Sigmoid colon (tissue), 7 donors: ENCODE measurements around the gene TRMT61A. TPM values are rescaled to one million over a fixed set of nuclear protein-coding genes. Genes with fewer than 3 reads are reported as not detected.

Source experiments
- DNase-seq: peaks from one replicate; pipeline ENCODE4 v3.0.0-alpha.2; 2019
- H3K27ac ChIP-seq, 4 donors: fragments of 200-600 bp; sonication (generic); one replicate each; pipeline ENCODE4 v1.5.1; 2016 to 2019; ENCODE audit warnings: mild to moderate bottlenecking in 1 of 4
- H3K27me3 ChIP-seq, 3 donors: fragments of 200-600 bp; sonication (generic); one replicate each; pipeline ENCODE4 v1.5.1; 2019; ENCODE audit warnings: mild to moderate bottlenecking in 1 of 3
- H3K36me3 ChIP-seq, 4 donors: fragments of 200-600 bp; sonication (generic); one replicate each; pipeline ENCODE4 v1.5.1; 2016 to 2019
- H3K4me1 ChIP-seq, 4 donors: fragments of 200-600 bp; sonication (generic); one replicate each; pipeline ENCODE4 v1.5.1; 2017 to 2019
- H3K4me3 ChIP-seq, 4 donors: fragments of 200-600 bp; sonication (generic); one replicate each; pipeline ENCODE4 v1.5.1; 2017 to 2019; ENCODE audit warnings: mild to moderate bottlenecking in 2 of 4, moderate library complexity in 1 of 4
- H3K9me3 ChIP-seq, 4 donors: fragments of 200-600 bp in 3 of 4; sonication (generic) in 3 of 4; one replicate each; pipeline versions ENCODE4 v1.5.1 to v1.6.1; 2013 to 2019
- EP300 ChIP-seq, 4 donors: sonication (generic); formaldehyde crosslinking; IDR thresholded peaks; one replicate each; pipeline ENCODE4 v1.6.1; 2017; ENCODE audit warnings: antibody characterized with exemption in 4 of 4
- POLR2A ChIP-seq, 2 donors: fragments of 450-650 bp; IDR thresholded peaks; one replicate each; pipeline ENCODE4 v1.6.1; 2016; ENCODE audit warnings: antibody characterized with exemption in 2 of 2, mild to moderate bottlenecking in 2 of 2, moderate library complexity in 2 of 2
- POLR2AphosphoS5 ChIP-seq, 4 donors: sonication (generic); formaldehyde crosslinking; IDR thresholded peaks; one replicate each; pipeline ENCODE4 v1.6.1; 2017; ENCODE audit warnings: antibody characterized with exemption in 4 of 4
- WGBS, 2 donors: extraction: QIAGEN DNeasy Blood & Tissue Kit; methylation state at CpG; one replicate each; pipeline ENCODE4 v1.1.7; 2013; 5-methylcytosine and 5-hydroxymethylcytosine counted together
- intact Hi-C: fragments of 100-400 bp; cut with DNase I; formaldehyde crosslinking; loops from one replicate; pipeline ENCODE4 v1.15.1; 2023
- polyA plus RNA-seq, 3 donors: library from polyadenylated mRNA; stranded (reverse); fragments of 200-250 nt; gene quantifications; one replicate each; pipeline ENCODE4 v1.2.3, GENCODE V29; 2013
- total RNA-seq, 4 donors: library from RNA; depleted of rRNA; stranded (reverse); fragments of >200 nt; gene quantifications; one replicate each; pipeline ENCODE4 v1.1.0, GENCODE V29; 2016
- TF ChIP-seq, protein P1 (sequence below), 4 experiments: fragments of 450-650 bp in 3 of 4; fragments of 200-600 bp in 1 of 4; IDR thresholded peaks; one replicate each; pipeline ENCODE4 v1.5.1; 2016 to 2019; ENCODE audit warnings: antibody characterized with exemption in 4 of 4, mild to moderate bottlenecking in 3 of 4, moderate library complexity in 2 of 4
- donor health status: healthy with polysubstance abuse.
- donor health status: Bipolar disorder and iron deficiency.
- donor health status: healthy.

The TRMT61A gene
- total and polyA plus RNA-seq, 7 donors: 4.2 to 27.2 (median 20.2) TPM

GRCh38 chr14:103520657-103521437 lies 8.1 kb upstream of the TRMT61A start:
- intact Hi-C loops: no loop called here
- H3K36me3 ChIP-seq: peaks cover 5 to 12% (median 11%) of the 10 kb centered on the region in 4 donors
- H3K4me3 ChIP-seq: peak overlapping the region; percentile 64 to 85 (median 78)
- H3K27me3 ChIP-seq: no peaks in the 10 kb centered on the region
- H3K9me3 ChIP-seq: no peaks in the 10 kb centered on the region
- peaks cover 0 to 66% (median 59%) of the 10 kb centered on the region in 4 donors for H3K4me1 ChIP-seq
- DNase-seq: peak; percentile 95
- 1 to 2% methylated on average over 66 of the region's 66 CpGs for WGBS, 2 donors
- peak overlapping the region; percentile 86 to 98 (median 93) for H3K27ac ChIP-seq
- TF ChIP-seq POLR2AphosphoS5 (IDR thresholded peaks at IDR 0.05) (peak; percentile 58 to 88 (median 72)), EP300 (IDR thresholded peaks at IDR 0.05) (peak in 1 of 4 donors; percentile 45), POLR2A (IDR thresholded peaks at IDR 0.05) (peak; percentile 22 to 29)
- TF ChIP-seq, protein P1, sequence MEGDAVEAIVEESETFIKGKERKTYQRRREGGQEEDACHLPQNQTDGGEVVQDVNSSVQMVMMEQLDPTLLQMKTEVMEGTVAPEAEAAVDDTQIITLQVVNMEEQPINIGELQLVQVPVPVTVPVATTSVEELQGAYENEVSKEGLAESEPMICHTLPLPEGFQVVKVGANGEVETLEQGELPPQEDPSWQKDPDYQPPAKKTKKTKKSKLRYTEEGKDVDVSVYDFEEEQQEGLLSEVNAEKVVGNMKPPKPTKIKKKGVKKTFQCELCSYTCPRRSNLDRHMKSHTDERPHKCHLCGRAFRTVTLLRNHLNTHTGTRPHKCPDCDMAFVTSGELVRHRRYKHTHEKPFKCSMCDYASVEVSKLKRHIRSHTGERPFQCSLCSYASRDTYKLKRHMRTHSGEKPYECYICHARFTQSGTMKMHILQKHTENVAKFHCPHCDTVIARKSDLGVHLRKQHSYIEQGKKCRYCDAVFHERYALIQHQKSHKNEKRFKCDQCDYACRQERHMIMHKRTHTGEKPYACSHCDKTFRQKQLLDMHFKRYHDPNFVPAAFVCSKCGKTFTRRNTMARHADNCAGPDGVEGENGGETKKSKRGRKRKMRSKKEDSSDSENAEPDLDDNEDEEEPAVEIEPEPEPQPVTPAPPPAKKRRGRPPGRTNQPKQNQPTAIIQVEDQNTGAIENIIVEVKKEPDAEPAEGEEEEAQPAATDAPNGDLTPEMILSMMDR (IDR thresholded peaks at IDR 0.05): peak; percentile 37 to 48 (median 42)

- H3K36me3 ChIP-seq: peaks cover 5 to 12% (median 11%) of the 10 kb centered on the region in 4 donors
- H3K27ac ChIP-seq: peak overlapping the region; percentile 86 to 98 (median 93)
- WGBS, 2 donors: 1% methylated on average over 77 of the region's 77 CpGs
- TF ChIP-seq POLR2AphosphoS5 (IDR thresholded peaks at IDR 0.05) (peak in 1 of 4 donors; percentile 9), EP300 (IDR thresholded peaks at IDR 0.05) (no peak)
- TF ChIP-seq, protein P1 (IDR thresholded peaks at IDR 0.05): no peak
- no peaks in the 10 kb centered on the region for H3K9me3 ChIP-seq
- H3K4me1 ChIP-seq: peaks cover 0 to 73% (median 65%) of the 10 kb centered on the region in 4 donors
- intact Hi-C loops: no loop called here
- H3K4me3 ChIP-seq: peak overlapping the region; percentile 64 to 85 (median 78)
- H3K27me3 ChIP-seq: no peaks in the 10 kb centered on the region
- DNase-seq: no peak
Measured at GRCh38 chr14:103521438-103521950, 7.5 kb upstream of the TRMT61A start.

DNA sequence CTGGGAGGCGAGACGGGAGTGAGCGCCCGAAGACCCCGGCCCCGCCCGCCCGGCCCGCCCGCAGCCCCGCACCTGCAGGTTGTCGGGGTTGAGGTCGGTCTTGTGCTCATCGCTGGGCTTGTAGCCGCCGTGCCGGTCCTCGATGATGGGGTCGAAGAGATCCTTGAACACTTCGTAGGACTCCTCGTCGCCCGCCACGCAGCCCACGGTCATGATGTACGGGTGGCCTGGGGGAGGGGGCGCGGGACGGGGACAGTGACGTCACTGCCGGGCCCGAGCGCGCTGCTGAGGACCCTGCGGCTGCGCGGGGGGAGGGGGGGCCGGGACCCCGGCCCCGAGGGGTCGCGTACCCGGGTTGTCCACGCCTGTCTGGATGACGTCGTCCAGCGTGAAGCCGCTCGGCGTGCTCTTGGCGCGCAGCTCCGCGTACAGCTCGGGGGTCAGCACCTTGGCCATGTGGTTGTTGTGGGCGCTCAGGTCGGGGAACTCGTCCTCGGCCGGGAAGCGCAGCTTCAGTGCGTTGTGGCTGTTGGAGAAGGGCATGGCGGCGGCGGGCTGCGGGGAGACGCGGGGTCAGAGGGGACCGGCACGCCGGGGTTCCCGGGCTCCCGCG lies 6.9 kb upstream of the TRMT61A start:
- Histone ChIP-seq H3K9me3 (no peaks in the 10 kb centered on the region), H3K27me3 (no peaks in the 10 kb centered on the region), H3K36me3 (peaks cover 5 to 12% (median 11%) of the 10 kb centered on the region in 4 donors), H3K4me1 (peaks cover 0 to 77% (median 65%) of the 10 kb centered on the region in 4 donors), H3K4me3 (peak overlapping the region; percentile 64 to 85 (median 78)), H3K27ac (peak overlapping the region; percentile 86 to 98 (median 93))
- peak in 1 of 4 donors; percentile 42 for TF ChIP-seq POLR2AphosphoS5 (IDR thresholded peaks at IDR 0.05)
- TF ChIP-seq EP300 (IDR thresholded peaks at IDR 0.05): no peak
- no peak for TF ChIP-seq POLR2A (IDR thresholded peaks at IDR 0.05)
- intact Hi-C loops: no loop called here
- DNase-seq: peak; percentile 81
- WGBS, 2 donors: 1% methylated on average over 74 of the region's 74 CpGs

GRCh38 chr14:103522649-103523574 lies 6.1 kb upstream of the TRMT61A start, which contains the start of gene CKB:
TSS of gene CKB (minus strand) at chr14:103522830. CDS start at chr14:103522493, 337 bp downstream.
- peak within 1 kb of the TSS; percentile 86 to 98 (median 93) for H3K27ac ChIP-seq
- peaks cover 5 to 12% (median 11%) of the 10 kb centered on the region in 4 donors for H3K36me3 ChIP-seq
- peaks cover 0 to 77% (median 68%) of the 10 kb centered on the region in 4 donors for H3K4me1 ChIP-seq
- H3K9me3 ChIP-seq: no peaks in the 10 kb centered on the region
- H3K27me3 ChIP-seq: no peaks in the 10 kb centered on the region
- TF ChIP-seq EP300 (IDR thresholded peaks at IDR 0.05) (no peak), POLR2A (IDR thresholded peaks at IDR 0.05) (peak; percentile 26 to 37), POLR2AphosphoS5 (IDR thresholded peaks at IDR 0.05) (peak; percentile 80 to 95 (median 90))
- intact Hi-C loops: no loop called here
- 5 to 6% methylated on average over 107 of the region's 107 CpGs for WGBS, 2 donors
- DNase-seq: peak; percentile 93
- peak within 1 kb of the TSS; percentile 64 to 85 (median 78) for H3K4me3 ChIP-seq

- no peak for TF ChIP-seq POLR2A (IDR thresholded peaks at IDR 0.05)
- TF ChIP-seq, protein P1 (IDR thresholded peaks at IDR 0.05): no peak
- TF ChIP-seq POLR2AphosphoS5 (IDR thresholded peaks at IDR 0.05): no peak
- TF ChIP-seq EP300 (IDR thresholded peaks at IDR 0.05): no peak
- Histone ChIP-seq H3K9me3 (no peaks in the 10 kb centered on the region), H3K4me3 (peak overlapping the region in 3 of 4 donors; percentile 64 to 85 (median 73)), H3K36me3 (peaks cover 5 to 12% (median 11%) of the 10 kb centered on the region in 4 donors), H3K4me1 (peaks cover 0 to 77% (median 68%) of the 10 kb centered on the region in 4 donors), H3K27me3 (no peaks in the 10 kb centered on the region), H3K27ac (peak overlapping the region in 3 of 4 donors; percentile 92 to 98 (median 94))
- no peak for DNase-seq
- WGBS, 2 donors: 68 to 79% methylated on average over 10 of the region's 10 CpGs
- intact Hi-C loops: no loop called here
Measured at GRCh38 chr14:103523575-103523954, 5.4 kb upstream of the TRMT61A start.
